H1 (cell line): ENCODE data around the gene CRISPLD2. TPM values are rescaled to one million over a fixed set of nuclear protein-coding genes. Genes with fewer than 3 reads are reported as not detected.

Source experiments
- CTCF ChIA-PET: fragments of 300-600 bp; sonication (Branson Sonifier 250); formaldehyde crosslinking; loops from one replicate; lab custom pipeline; 2021; ENCODE audit not compliant: partially characterized antibody; lab: Charles Lee
- POLR2A ChIA-PET: fragments of 300-600 bp; sonication (Branson Sonifier 250); formaldehyde crosslinking; loops from one replicate; lab custom pipeline; 2021; ENCODE audit warnings: inconsistent platforms; ENCODE audit not compliant: partially characterized antibody; lab: Charles Lee
- DNase-seq, 2 experiments: peaks; one replicate each; pipeline versions ENCODE4 v3.0.0 to v3.0.0-alpha.2; 2010 to 2022; ENCODE audit warnings: low spot score in 2 of 2, low read depth in 1 of 2, mixed read lengths in 1 of 2
- FAIRE-seq: peaks from 2 replicates; lab custom pipeline; 2011; peaks lifted over from hg19 to GRCh38; lab: Jason Lieb, UNC
- H2AFZ ChIP-seq: 2 replicates; pipeline ENCODE4 v1.8.1; 2012; ENCODE audit warnings: low read length, inconsistent platforms
- H2AK5ac ChIP-seq: 2 replicates; pipeline ENCODE4 v1.6.1; 2013; ENCODE audit warnings: low read depth, low read length
- H2BK120ac ChIP-seq: replicated peaks from 2 replicates; pipeline ENCODE3; 2013; ENCODE audit warnings: low read depth, low read length, inconsistent platforms
- H2BK12ac ChIP-seq: 2 replicates; pipeline ENCODE4 v1.6.1; 2013; ENCODE audit warnings: low read depth, low read length
- H2BK15ac ChIP-seq: 2 replicates; pipeline ENCODE4 v1.6.1; 2013; ENCODE audit warnings: low read length
- H2BK20ac ChIP-seq: 2 replicates; pipeline ENCODE4 v1.6.1; 2013; ENCODE audit warnings: low read length
- H2BK5ac ChIP-seq: 2 replicates; pipeline ENCODE4 v1.6.1; 2013; ENCODE audit warnings: low read depth, low read length
- H3K14ac ChIP-seq: 2 replicates; pipeline ENCODE4 v1.6.1; 2013; ENCODE audit warnings: inconsistent platforms; ENCODE audit not compliant: insufficient read length
- H3K18ac ChIP-seq: 2 replicates; pipeline ENCODE4 v1.6.1; 2013; ENCODE audit warnings: low read length; ENCODE audit errors: extremely low read depth
- H3K23ac ChIP-seq: 2 replicates; pipeline ENCODE4 v1.6.1; 2013; ENCODE audit warnings: inconsistent platforms; ENCODE audit not compliant: insufficient read length
- H3K23me2 ChIP-seq: 2 replicates; pipeline ENCODE4 v1.6.1; 2013; ENCODE audit warnings: low read depth, low read length
- H3K27ac ChIP-seq: 2 replicates; pipeline ENCODE4 v1.6.1; 2011; ENCODE audit warnings: low read depth, low read length, inconsistent platforms
- H3K27me3 ChIP-seq, 4 experiments: replicated peaks in 1 of 4; 1 replicate in 1 of 4; 2 replicates in 3 of 4; pipeline versions ENCODE4 v1.6.1 to v1.8.1; 2011 to 2013; ENCODE audit warnings: low read length in 3 of 4, mild to moderate bottlenecking in 3 of 4, inconsistent platforms in 2 of 4, mixed read lengths in 2 of 4, moderate library complexity in 1 of 4; ENCODE audit not compliant: control insufficient read depth in 3 of 4, insufficient read depth in 3 of 4; ENCODE audit errors: extremely low read depth in 1 of 4
- H3K36me3 ChIP-seq, 4 experiments: 2 replicates each; pipeline versions ENCODE4 v1.6.1 to v1.8.1; 2011 to 2013; ENCODE audit warnings: mild to moderate bottlenecking in 4 of 4, low read length in 3 of 4, moderate library complexity in 2 of 4, control low read depth in 1 of 4, inconsistent platforms in 1 of 4; ENCODE audit not compliant: insufficient read depth in 4 of 4, control insufficient read depth in 2 of 4
- H3K4ac ChIP-seq: replicated peaks from 2 replicates; pipeline ENCODE3; 2013; ENCODE audit warnings: low read length, low read depth, mixed read lengths, inconsistent platforms; ENCODE audit not compliant: insufficient read length
- H3K4me1 ChIP-seq, 4 experiments: replicated peaks in 1 of 4; 1 replicate in 1 of 4; 2 replicates in 3 of 4; pipeline versions ENCODE4 v1.6.1 to v1.8.1; 2011 to 2013; ENCODE audit warnings: low read length in 3 of 4, inconsistent platforms in 2 of 4, mixed read lengths in 1 of 4; ENCODE audit not compliant: insufficient read depth in 4 of 4, control insufficient read depth in 3 of 4
- H3K4me2 ChIP-seq, 2 experiments: 2 replicates each; pipeline versions ENCODE4 v1.6.1 to v1.8.1; 2011 to 2013; ENCODE audit warnings: low read depth in 2 of 2, low read length in 2 of 2, control low read depth in 1 of 2, inconsistent platforms in 1 of 2, mild to moderate bottlenecking in 1 of 2; ENCODE audit not compliant: insufficient read depth in 1 of 2
- H3K4me3 ChIP-seq, 4 experiments: fragments of 200-600, 300-600 bp in 1 of 4; sonication (generic), shearing (Covaris generic), sonication (Bioruptor Twin) in 1 of 4; 2 replicates each; pipeline versions ENCODE4 v1.5.1 to v1.8.1; 2011 to 2016; ENCODE audit warnings: low read length in 4 of 4, low read depth in 3 of 4, control low read depth in 2 of 4, inconsistent platforms in 2 of 4, mild to moderate bottlenecking in 2 of 4, mixed read lengths in 1 of 4, moderate library complexity in 1 of 4; ENCODE audit not compliant: insufficient read depth in 2 of 4; ENCODE audit errors: extremely low read depth in 1 of 4
- H3K56ac ChIP-seq: replicated peaks from 2 replicates; pipeline ENCODE3; 2013; ENCODE audit warnings: low read depth, mild to moderate bottlenecking, mixed read lengths, low read length, inconsistent platforms; ENCODE audit not compliant: insufficient read length
- H3K79me1 ChIP-seq: 2 replicates; pipeline ENCODE4 v1.6.1; 2013; ENCODE audit warnings: low read depth, low read length, control low read depth
- H3K79me2 ChIP-seq, 2 experiments: 2 replicates each; pipeline versions ENCODE4 v1.6.1 to v1.8.1; 2012 to 2013; ENCODE audit warnings: low read length in 2 of 2, mild to moderate bottlenecking in 2 of 2, inconsistent platforms in 1 of 2; ENCODE audit not compliant: insufficient read depth in 2 of 2, control insufficient read depth in 1 of 2
- H3K9ac ChIP-seq, 4 experiments: replicated peaks in 1 of 4; 1 replicate in 1 of 4; 2 replicates in 3 of 4; pipeline versions ENCODE4 v1.6.1 to v1.8.1; 2011 to 2013; ENCODE audit warnings: low read depth in 3 of 4, low read length in 3 of 4, control low read depth in 2 of 4, mild to moderate bottlenecking in 2 of 4, moderate library complexity in 2 of 4, inconsistent platforms in 1 of 4; ENCODE audit errors: extremely low read depth in 1 of 4
- H3K9me3 ChIP-seq, 2 experiments: 2 replicates each; pipeline versions ENCODE4 v1.6.1 to v1.8.1; 2012 to 2013; ENCODE audit warnings: mild to moderate bottlenecking in 2 of 2, moderate library complexity in 2 of 2, control low read depth in 1 of 2, inconsistent platforms in 1 of 2, low read depth in 1 of 2, low read length in 1 of 2, mixed read lengths in 1 of 2; ENCODE audit not compliant: insufficient read depth in 2 of 2
- H4K20me1 ChIP-seq, 2 experiments: replicated peaks in 1 of 2; 2 replicates each; pipeline versions ENCODE3 to v1.8.1; 2011 to 2013; ENCODE audit warnings: inconsistent platforms in 2 of 2, low read length in 2 of 2, mild to moderate bottlenecking in 1 of 2; ENCODE audit not compliant: insufficient read depth in 2 of 2, control insufficient read depth in 1 of 2
- H4K5ac ChIP-seq: 2 replicates; pipeline ENCODE4 v1.6.1; 2013; ENCODE audit warnings: low read length, low read depth, mixed read lengths, inconsistent platforms; ENCODE audit not compliant: insufficient read length
- H4K8ac ChIP-seq: 2 replicates; pipeline ENCODE4 v1.8.0; 2013; ENCODE audit warnings: mild to moderate bottlenecking, moderate library complexity, low read length, inconsistent platforms; ENCODE audit not compliant: insufficient read depth; ENCODE audit errors: extremely low read depth
- H4K91ac ChIP-seq: replicated peaks from 2 replicates; pipeline ENCODE3; 2013; ENCODE audit warnings: low read length, mixed read lengths, inconsistent platforms; ENCODE audit not compliant: insufficient read length
- CTCF ChIP-seq, 3 experiments: IDR thresholded peaks; 1 replicate in 2 of 3; 2 replicates in 1 of 3; pipeline versions ENCODE4 v1.5.1 to v1.6.1; 2011; ENCODE audit warnings: low read length in 3 of 3, mild to moderate bottlenecking in 3 of 3, inconsistent platforms in 2 of 3, low read depth in 1 of 3, moderate library complexity in 1 of 3; ENCODE audit not compliant: insufficient read depth in 1 of 3; ENCODE audit errors: control extremely low read depth in 1 of 3
- E2F6 ChIP-seq: IDR thresholded peaks from 2 replicates; pipeline ENCODE4 v1.6.1; 2012; ENCODE audit warnings: inconsistent platforms
- EP300 ChIP-seq, 2 experiments: IDR thresholded peaks; 1 replicate in 1 of 2; 2 replicates in 1 of 2; pipeline ENCODE4 v1.6.1; 2011 to 2012; ENCODE audit warnings: low read depth in 2 of 2, low read length in 2 of 2, mild to moderate bottlenecking in 2 of 2, borderline replicate concordance in 1 of 2, inconsistent platforms in 1 of 2, moderate library complexity in 1 of 2
- NRF1 ChIP-seq: IDR thresholded peaks from 2 replicates; pipeline ENCODE4 v1.6.1; 2011; ENCODE audit warnings: mild to moderate bottlenecking, low read depth, low read length, improper control_type of control experiment
- RAD21 ChIP-seq, 2 experiments: IDR thresholded peaks in 1 of 2; conservative IDR thresholded peaks in 1 of 2; 2 replicates each; pipeline ENCODE4 v1.6.1; 2011; ENCODE audit warnings: low read depth in 2 of 2, low read length in 2 of 2, improper control_type of control experiment in 1 of 2, inconsistent platforms in 1 of 2, mild to moderate bottlenecking in 1 of 2, moderate library complexity in 1 of 2
- TEAD4 ChIP-seq: IDR thresholded peaks from 2 replicates; pipeline ENCODE4 v1.6.1; 2012; ENCODE audit warnings: low read depth, low read length, inconsistent platforms, mixed read lengths
- YY1 ChIP-seq: IDR thresholded peaks from 2 replicates; pipeline ENCODE4 v1.6.1; 2011; ENCODE audit warnings: low read depth, mild to moderate bottlenecking, low read length
- whole genome bisulfite sequencing, 2 experiments: shearing (Covaris generic) in 1 of 2; methylation state at CpG; one replicate each; pipeline versions ENCODE4 v1.1.6 to v1.1.7; 2013 to 2015; ENCODE audit warnings: low lambda C conversion rate in 2 of 2, mixed read lengths in 2 of 2, inconsistent platforms in 1 of 2, low coverage in 1 of 2, missing lambda C conversion rate in 1 of 2; ENCODE audit not compliant: insufficient replicate concordance in 2 of 2, insufficient coverage in 1 of 2, insufficient read length in 1 of 2; ENCODE audit errors: extremely low coverage in 1 of 2, missing lambda C conversion rate in 1 of 2; 5-methylcytosine and 5-hydroxymethylcytosine counted together
- polyA plus RNA-seq, 7 experiments: library from polyadenylated mRNA; depleted of rRNA in 3 of 7; stranded (reverse) in 5 of 7; unstranded in 2 of 7; fragments of >200 nt in 5 of 7; fragments of 200-250 nt in 2 of 7; gene quantifications; 1 replicate in 5 of 7; 2 replicates in 1 of 7; 4 replicates in 1 of 7; pipeline versions ENCODE4 v1.2.1 to v1.2.3, GENCODE V29; 2011 to 2013; ENCODE audit warnings: missing spikeins in 2 of 7, mixed read lengths in 2 of 7
- total RNA-seq: library from RNA; stranded (reverse); fragmentation: NEBNext Ultra II Directional; extraction: Animal tissue kit (Norgen Biotek cat#: 25700); gene quantifications from 2 replicates; pipeline ENCODE4 v1.2.1, GENCODE V29; 2021

The CRISPLD2 gene
- total and polyA plus RNA-seq, 2 of the 8 experiments (the other 6 are each of a cell fraction or from before 2014, with no cell fraction given) = 2.7 to 5.1 TPM

GRCh38 chr16:84952335-84953189, 132.8 kb downstream of the CRISPLD2 start:
- DNase-seq = peak; percentile 54 to 86
- Histone ChIP-seq H3K36me3 (no peaks in the 10 kb centered on the region), H2BK120ac (no peak overlapping the region), H2BK20ac (no peak overlapping the region), H3K27ac (no peak overlapping the region), H4K8ac (peak overlapping the region; percentile 81), H2AK5ac (no peak overlapping the region), H3K9me3 (no peaks in the 10 kb centered on the region; a peak in 1 of 4 replicates), H3K4ac (no peak overlapping the region), H4K5ac (no peak overlapping the region), H3K4me2 (no peak overlapping the region), H3K79me2 (no peaks in the 10 kb centered on the region), H3K23me2 (peaks cover 9% of the 10 kb centered on the region), H3K4me3 (no peak overlapping the region), H3K56ac (no peak overlapping the region), H3K4me1 (no peaks in the 10 kb centered on the region), H3K14ac (no peak overlapping the region), H2BK15ac (no peak overlapping the region), H3K27me3 (peaks cover 0 to 2% (median 0%) of the 10 kb centered on the region in 4 experiments; a peak in 1 of 7 replicates), H3K79me1 (no peaks in the 10 kb centered on the region), H2AFZ (no peak overlapping the region), H2BK5ac (no peak overlapping the region), H4K91ac (no peak overlapping the region), H3K9ac (no peak overlapping the region), H4K20me1 (no peaks in the 10 kb centered on the region), H3K23ac (no peak overlapping the region), H3K18ac (no peak overlapping the region), H2BK12ac (no peak overlapping the region)
- peak; percentile 84 for FAIRE-seq
- TF ChIP-seq CTCF (IDR thresholded peaks at IDR 0.05; ENCODE audit: control extremely low read depth in 1 of 3, insufficient read depth in 1 of 3, low read depth in 1 of 3, low read length in 3 of 3) (peak; percentile 79 to 94 (median 89)), RAD21 (IDR thresholded peaks at IDR 0.05 in 1 of 2, conservative IDR thresholded peaks at IDR 0.05 in 1 of 2; ENCODE audit: low read depth in 2 of 2, low read length in 2 of 2) (peak; percentile 78 to 84), TEAD4 (0 out of 2 replicates have a peak, but pooled peaks have one; percentile 4), E2F6 (no peak), EP300 (IDR thresholded peaks at IDR 0.05; ENCODE audit: borderline replicate concordance in 1 of 2, low read depth in 2 of 2, low read length in 2 of 2) (no peak), NRF1 (no peak), YY1 (peak; percentile 76)
- POLR2A ChIA-PET = interaction anchor here (1.6 kb wide), 2 partner anchors 26 to 199 kb away, joined by 4 to 6 read pairs; no protein-coding TSS in a partner anchor
- WGBS, 2 experiments = 53% methylated on average over 12 of the region's 12 CpGs; no CpG with 5 or more reads in 1 of the 2 experiments
- CTCF ChIA-PET = interaction anchor here (0.5 to 7.9 kb wide), 52 partner anchors 11 to 579 kb away, joined by 3 to 169 read pairs (median 4); partner anchors contain the start of gene CRISPLD2
